HG02870 (cell line): ENCODE measurements around the gene ZC3HAV1.
"Not testable (repeated sequence)": the region's sequence is repeated elsewhere in the genome, so short reads cannot be mapped to it uniquely, and the experiment has no call there.

Experiments used
- ATAC-seq: cut with Tn5 transposase; IDR thresholded peaks from one replicate; pipeline ENCODE4 v1.9.1; 2021; ENCODE audit warnings: mild to moderate bottlenecking, moderate library complexity; ENCODE audit not compliant: unreplicated experiment

The ZC3HAV1 gene

DNA sequence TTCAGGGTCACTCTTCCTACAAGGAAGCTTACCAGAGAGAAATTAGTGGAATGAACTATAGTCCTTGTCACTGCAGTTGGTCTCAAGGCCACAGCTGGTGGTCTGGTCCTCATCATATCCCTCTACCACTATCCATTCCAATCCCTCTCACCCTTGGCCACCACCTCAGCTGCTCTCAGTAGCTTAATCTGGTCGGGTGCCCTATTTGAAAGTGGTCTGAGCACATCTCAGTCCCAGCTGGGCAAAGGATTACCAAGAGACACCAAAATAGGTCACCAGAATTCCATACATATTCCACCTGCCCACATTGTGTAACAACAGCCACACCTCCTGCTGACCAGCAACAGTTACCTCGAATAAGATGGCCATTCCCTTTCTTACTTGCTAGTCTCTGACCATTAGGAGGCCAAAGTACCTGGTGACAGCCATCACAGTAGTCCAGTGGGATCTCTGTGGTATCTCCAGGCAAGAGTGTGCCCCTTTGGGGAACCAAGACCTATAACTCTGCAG, 3.3 kb upstream of the ZC3HAV1 start:
- ATAC-seq: no peak

DNA sequence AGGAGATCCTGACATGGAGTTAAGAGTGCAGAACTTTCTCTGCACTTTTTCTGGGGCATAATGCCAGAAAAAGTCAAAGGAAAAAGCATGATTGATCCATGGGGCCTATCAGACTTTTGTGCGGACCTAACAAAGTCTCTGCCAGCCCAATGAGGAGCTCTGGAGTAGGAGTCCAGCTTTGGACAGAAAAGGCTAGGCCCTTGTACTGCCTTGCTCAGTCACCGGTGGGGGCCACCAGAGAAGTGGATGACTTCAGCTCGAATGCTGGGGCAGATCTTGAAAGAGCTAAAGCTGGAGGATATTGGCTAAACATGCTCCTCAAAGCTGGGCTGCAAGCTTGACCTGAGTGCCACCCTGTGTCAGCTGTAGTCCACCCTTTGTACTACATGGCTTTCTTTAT, 2.8 kb upstream of the ZC3HAV1 start:
- ATAC-seq: no peak

DNA sequence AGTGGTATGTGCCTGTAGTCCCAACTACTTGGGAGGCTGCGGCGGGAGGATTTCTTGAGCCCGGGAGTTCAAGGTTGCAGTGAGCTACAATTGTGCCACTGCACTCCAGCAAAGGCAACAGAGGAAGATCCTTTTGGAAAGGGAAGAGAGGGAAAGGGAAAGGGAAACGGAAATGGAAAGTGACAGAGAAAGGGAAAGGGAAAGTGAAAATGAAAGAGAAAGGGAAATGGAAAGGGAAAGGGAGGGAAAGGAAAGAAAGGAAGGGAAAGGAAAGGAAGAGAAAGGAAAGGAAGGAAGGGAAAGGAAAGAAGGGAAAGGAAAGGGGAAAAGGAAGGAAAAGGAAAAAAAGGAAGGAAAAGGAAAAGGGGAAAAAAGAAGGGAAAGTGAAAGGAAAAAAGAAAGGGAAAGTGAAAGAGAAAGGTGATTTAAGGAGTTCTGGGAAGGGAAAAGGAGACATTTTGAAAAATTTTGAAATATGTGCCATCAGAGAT, 2.3 kb upstream of the ZC3HAV1 start:
- no peak for ATAC-seq

DNA sequence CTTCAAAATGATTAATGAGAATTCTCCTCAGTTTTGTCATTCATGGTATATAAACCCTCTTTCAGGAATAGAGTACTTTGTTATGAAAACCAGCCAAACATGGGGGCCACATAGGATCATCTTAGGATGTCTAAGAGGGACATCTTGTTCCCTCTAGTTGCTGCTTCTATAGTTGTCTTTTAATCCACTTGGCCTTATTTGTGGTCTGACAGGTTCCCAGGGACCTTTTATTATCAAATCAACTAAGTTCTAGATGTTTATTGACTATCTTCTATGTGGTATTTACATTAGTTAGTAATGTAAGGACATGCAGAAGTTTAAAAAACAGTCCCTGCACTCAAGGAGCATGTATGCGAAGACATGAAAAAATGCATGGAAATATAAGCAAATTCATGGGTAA, 1.6 kb upstream of the ZC3HAV1 start:
- no peak for ATAC-seq

DNA sequence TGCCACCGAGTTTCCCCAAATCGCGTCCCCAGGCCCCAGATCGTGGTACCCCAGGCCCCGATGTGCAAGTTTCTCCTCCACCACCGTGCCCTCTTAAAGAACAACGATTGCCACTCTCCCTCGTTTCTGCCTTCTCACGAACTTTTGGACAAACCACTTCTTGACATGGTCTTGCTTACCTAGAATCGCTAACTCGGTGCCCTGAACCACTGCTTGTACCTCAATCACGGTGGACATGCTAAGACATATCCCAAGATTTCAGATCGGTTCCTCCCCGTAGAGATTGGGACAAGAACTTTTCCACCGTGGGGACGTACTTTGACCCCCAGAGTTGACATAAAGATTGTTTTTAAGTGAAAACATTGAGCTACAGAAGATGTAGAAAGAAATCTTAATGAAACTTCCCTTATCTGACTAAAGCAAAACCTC, 477 bp upstream of the ZC3HAV1 start:
- ATAC-seq: no peak

DNA sequence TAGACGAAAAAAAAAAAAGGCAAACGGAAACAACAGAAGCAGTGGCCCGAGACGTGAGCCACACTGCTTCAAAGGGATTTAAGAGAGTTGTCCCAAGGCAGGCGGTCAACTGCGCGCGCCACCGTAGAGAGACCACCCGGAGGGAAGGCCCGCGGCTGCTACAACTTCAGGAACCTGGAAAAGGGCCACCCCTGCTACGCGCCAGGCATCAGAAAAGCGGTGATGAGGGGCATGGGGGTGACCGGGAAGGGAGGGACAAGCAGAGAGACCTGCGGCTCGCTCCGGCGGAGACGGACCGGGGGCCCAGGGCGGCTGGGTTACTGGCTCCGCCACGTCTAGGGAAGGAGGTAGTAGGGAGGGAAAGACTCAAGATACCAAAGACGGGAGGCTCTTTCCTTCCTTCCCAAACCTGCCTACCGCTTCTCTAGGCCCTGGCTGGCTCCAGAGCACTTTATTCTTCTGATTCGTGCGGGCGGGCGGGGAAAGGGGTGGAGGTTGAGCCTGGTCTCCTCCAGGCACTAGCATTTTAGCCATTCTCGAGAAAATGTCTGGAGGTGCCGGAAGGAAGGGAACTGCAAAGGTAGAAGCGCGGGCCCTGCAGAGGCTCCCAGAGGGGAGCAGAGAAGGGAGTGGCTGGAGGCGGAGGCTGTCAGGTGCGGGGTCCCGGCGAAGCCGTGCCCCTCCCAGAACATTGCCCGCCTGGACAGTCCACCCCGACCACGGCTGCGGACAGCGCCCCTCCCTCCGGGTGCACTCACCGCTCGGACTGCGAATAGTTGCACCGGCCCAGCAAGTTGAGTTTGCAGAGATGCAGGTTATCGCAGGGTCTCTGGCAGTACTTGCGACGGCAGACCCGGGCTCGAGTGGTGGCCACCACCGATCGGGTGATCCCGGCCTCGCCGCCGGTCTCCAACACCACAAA, 993 bp downstream of the ZC3HAV1 start:
- ATAC-seq: peak; percentile 2

DNA sequence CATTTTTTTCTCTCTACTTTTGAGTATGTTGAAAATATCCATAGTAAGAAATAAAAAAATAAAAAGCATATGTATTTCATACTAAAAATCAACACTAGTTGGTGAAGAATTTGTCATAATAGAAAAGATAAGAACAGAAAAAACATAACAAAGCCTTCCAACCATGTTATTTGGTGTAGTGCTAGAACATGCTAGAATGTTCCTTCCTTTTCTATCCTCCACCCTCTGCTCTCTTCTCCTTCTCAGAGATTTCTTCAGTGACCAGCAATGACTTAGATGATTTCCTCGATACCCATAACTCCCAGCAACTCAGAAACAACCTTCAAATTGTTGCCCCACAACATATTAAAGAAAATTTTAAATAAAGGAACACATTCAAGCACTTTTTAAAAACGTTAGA, 2.6 kb downstream of the ZC3HAV1 start:
- no peak for ATAC-seq

DNA sequence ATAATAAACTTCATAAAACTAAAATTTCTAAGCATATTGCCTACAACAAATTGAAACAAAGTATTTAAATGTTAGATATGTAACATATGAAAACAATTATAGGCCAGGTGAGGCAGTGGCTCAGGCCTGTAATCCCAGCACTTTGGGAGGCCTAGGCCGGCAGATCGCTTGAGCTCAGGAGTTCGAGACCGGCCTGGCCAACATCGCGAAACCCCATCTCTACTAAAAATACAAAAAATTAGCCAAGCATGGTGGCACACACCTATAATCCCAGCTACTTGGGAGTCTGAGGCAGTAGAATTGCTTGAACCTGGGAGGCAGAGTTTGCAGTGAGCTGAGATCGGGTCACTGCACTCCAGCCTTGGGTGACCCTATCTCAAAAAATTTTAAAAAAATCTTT, 3.3 kb downstream of the ZC3HAV1 start:
- ATAC-seq: not testable (repeated sequence)

DNA sequence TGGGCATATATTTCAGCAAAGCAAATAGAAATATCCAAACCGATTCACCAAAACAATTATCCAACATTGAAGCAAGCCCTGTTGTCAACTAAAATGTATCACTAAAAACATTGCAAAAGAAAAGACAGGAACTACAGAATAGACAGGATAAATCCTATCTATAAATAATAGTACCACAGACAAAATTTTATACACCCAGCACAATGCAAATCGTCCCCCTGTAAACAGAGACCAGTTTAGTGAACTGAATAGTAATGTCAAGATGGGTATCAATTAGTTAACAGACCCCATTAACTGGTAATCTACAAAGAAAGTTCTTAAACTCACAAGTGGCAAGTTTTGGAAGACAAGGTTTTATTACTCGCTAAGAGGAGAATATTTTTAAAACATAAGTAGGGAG, 4.0 kb downstream of the ZC3HAV1 start:
- no peak for ATAC-seq

DNA sequence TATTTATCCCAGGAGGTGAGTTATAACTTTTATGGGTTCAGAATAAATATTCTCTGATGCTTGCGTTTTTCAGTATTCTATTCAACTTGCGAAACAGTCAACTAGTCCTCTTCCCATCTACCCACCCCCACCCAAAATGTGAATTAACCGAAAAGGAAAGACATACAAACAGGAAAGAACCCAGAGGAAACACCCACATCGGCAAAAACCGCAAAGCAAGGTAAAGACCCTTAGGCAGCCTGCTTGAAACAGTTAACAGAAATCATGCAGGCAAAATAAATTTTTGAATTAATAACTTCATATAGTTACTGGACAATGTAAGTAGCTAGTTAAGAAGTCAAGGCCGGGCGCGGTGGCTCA, 5.4 kb downstream of the ZC3HAV1 start:
- ATAC-seq: no peak

DNA sequence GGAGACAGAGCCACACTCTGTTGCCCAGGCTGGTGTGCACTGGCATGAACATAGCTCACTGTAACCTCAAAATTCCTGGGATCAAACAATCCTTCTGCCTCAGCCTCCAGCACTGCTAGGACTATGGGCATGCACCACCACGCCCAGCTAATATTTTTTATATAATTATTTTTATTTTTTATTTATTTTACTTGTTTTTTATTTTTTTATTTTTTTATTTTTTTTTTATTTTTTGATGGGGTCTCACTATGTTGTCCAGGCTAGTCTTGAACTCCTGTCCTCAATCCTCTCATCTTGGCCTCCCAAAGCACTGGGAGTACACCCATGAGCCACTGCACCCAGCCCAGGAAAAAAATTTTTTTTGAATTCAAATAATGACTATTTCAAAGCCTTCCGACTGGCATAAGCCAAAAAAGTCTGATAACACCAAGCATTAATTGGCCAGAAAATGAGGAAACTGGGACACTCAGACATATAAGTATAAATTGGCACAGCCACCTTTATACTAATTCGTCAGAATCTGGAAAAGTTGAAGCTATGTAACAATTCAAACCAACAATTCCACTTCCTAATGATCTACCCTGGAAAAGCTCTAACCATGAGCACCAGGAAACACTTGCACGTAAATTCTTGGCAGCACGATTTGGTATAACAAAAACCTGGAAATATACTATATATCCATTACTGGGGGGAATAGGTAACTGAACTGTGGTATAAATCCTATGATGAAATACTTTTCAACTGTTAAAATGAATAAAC, 6.3 kb downstream of the ZC3HAV1 start:
- no peak for ATAC-seq

DNA sequence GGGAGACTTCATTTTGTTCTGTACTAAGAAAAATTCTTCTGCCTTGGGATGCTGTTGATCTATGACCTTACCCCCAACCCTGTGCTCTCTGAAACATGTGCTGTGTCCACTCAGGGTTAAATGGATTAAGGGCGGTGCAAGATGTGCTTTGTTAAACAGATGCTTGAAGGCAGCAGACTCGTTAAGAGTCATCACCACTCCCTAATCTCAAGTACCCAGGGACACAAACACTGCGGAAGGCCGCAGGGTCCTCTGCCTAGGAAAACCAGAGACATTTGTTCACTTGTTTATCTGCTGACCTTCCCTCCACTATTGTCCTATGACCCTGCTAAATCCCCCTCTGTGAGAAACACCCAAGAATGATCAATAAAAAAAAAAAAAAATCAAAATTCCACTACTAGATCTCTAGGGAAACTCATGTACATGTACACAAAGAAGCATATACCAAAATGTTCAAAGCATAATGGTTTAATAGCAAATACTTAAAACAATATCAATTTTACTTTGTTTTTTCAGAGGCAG, 7.8 kb downstream of the ZC3HAV1 start:
- ATAC-seq: not testable (repeated sequence)

DNA sequence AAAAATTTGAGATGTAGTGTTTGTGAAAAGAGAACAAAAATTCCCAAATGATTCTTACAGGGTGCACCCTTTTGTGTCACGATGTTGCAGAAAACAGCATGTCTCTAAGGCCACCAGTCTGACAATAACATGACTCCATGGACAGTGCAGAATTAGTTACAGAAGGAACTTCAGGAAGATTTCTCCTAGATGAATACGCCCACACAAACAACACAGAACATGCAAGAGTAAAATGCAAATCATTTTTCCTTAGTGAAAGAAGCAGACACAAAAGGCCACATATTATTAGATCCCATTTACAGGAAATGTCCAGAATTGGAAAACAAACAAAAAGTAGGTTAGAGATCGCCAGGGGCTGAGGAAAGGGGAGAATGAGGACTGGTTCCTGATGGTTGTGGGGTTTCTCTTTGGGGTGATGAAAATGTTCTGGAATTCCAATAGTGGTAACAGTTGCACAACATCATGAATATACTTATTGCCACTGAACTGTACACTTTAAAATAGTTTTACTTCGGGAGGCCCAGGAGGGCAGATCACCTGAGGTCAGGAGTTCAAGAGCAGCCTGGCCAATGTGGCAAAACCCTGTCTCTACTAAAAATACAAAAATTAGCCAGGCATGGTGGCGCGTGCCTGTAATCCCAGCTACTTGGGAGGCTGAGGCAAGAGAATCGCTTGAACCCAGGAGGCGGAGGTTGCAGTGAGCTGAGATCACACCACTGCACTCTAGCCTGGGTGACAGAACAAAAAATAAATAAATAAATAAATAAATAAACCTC, 10.2 kb downstream of the ZC3HAV1 start:
- ATAC-seq: no peak

DNA sequence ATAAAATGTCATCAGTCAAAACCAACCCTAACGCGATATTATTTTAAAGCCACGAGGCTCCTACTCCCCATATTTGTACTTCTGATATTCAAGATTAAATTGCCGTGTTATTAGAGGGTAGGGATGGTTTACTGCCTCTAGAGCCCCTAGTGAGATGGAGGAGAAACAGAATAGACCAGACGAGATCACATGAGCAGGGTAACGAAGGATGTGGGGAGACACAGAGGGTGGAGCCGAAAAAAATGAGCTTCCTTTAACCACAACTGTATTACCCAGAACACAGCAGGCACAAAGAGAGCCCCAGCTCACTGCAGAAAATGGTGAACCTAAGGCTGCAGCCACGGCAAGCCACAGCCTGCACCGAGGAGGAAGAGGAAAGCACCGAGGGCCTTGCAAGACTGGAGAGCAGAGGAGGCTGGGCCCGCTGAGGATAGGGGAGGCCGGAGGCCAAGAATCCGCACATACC, 14.3 kb downstream of the ZC3HAV1 start:
- peak; percentile 99 for ATAC-seq

DNA sequence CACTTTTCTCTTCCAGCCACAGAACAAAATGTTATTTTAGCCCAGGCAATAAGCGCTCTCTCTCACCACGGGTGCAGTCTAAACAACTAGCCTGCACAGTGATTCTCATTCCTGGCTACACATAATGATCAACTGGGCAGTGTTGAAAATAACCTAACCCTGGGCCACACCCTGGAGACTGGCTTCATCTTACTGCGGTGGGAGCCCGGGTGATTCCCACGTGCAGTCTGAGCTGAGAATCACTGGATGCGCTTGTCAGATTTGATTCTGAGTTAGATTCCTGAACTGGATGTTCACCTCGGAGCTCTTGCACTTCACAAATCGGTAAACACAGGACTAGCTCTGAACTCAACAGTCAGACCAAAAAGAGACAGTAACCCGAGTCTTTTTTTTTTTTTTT, 14.9 kb downstream of the ZC3HAV1 start:
- ATAC-seq: peak; percentile 16

DNA sequence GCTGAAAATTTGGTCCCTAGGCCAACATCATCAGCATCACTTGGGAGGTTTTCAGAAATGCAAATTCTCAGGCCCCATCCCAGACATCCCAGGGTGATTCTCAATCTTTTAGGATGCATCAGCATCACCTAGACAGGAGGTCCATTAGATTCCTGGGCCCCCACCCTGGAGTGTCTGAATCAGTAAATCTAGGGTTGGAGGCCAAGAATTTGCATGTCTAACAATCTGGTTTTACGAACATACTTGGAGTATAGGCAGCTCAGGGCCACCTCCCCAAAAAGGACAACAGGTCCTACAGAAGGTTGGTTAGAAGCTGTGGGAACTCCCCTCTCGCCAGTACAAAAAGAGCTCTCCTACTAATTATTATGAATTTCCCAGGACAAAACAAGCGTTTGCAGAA, 15.5 kb downstream of the ZC3HAV1 start:
- ATAC-seq: no peak

DNA sequence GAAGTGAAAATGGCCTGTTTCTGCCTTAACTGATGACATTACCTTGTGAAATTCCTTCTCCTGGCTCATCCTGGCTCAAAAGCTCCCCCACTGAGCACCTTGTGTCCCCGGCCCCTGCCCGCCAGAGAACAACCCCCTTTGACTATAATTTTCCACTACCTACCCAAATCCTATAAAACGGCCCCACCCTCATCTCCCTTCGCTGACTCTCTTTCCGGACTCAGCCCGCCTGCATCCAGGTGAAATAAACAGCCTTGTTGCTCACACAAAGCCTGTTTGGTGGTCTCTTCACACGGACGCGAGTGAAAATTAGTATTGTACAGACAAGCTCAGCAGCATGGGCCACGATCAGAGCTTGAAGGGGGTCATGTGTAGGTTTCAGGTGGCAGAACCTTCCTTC, 16.0 kb downstream of the ZC3HAV1 start:
- ATAC-seq: not testable (repeated sequence)

DNA sequence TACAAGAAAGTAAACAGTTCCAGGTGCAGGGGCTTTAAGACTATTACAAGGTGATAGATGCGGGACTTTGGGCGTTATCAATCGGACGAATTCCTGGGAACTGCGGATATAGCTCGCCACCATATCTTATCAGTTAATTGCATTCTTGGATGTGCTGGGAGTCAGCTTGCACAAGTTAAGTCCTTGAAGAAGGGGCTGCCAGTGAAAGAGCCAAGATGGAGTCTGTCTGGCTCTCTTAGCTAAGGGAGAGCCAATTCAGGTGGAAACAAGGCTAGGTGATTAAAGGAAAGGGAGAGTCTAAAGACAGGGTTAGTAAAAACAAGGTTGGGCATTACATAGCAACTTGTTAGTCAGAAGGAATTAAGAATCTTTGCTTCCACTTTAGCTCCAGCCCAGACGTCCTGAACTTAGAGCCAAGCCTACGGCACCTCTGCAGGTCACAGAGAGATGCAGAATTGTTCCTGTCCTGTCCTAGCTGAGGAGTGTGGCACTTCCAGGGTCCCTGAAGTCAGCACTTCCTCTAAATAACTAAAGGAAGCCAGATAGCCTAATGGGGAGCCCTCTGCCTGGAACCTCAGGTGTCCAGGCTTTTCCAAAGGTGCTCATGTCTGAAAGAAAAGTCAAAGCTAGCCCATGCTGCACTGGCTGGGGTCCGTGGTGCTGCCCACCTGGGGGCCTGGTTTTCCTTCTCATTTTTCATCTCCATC, 17.3 kb downstream of the ZC3HAV1 start:
- ATAC-seq: no peak

DNA sequence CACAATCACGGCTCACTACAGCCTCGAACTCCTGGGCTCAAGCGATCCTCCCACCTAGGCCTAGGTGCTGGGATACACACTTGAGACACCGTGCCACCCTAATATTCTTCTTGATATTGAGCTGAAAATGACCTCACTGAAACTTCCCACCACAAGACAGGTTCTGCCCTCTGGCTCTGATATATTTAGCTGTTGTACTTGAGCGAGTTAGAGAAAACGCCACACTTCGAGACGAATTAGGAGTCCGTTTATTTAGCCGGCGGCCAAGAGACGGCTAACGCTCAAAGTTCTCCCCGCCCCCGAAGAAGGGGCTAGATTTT, 17.9 kb downstream of the ZC3HAV1 start:
- ATAC-seq: no peak

DNA sequence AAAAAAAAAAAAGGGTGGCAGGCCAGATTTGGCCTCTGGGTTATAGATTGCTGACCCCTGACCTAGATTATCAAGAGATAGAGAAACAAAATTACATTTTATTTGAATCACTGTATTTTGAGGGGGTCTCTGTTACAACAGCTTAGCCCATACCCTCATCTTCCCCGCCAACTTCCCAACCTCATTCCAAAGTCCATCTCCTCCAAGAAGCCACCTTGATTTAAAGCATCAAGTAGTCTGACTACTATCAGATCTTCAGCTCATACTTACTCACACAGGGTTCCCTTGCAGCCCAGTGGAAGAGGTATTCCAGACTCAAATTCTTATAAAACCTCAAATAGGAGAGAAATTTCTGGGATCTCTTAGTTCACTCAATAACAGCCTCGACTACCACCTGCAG, 20.4 kb downstream of the ZC3HAV1 start:
- no peak for ATAC-seq
